HG02970 (cell line): Measurements from ENCODE around the gene TASOR2.

Experiments
- ATAC-seq: cut with Tn5 transposase; IDR thresholded peaks from one replicate; pipeline ENCODE4 v1.9.1; 2021; ENCODE audit warnings: mild to moderate bottlenecking, moderate library complexity, moderate number of reproducible peaks; ENCODE audit not compliant: unreplicated experiment, low FRiP score

The TASOR2 gene, protein sequence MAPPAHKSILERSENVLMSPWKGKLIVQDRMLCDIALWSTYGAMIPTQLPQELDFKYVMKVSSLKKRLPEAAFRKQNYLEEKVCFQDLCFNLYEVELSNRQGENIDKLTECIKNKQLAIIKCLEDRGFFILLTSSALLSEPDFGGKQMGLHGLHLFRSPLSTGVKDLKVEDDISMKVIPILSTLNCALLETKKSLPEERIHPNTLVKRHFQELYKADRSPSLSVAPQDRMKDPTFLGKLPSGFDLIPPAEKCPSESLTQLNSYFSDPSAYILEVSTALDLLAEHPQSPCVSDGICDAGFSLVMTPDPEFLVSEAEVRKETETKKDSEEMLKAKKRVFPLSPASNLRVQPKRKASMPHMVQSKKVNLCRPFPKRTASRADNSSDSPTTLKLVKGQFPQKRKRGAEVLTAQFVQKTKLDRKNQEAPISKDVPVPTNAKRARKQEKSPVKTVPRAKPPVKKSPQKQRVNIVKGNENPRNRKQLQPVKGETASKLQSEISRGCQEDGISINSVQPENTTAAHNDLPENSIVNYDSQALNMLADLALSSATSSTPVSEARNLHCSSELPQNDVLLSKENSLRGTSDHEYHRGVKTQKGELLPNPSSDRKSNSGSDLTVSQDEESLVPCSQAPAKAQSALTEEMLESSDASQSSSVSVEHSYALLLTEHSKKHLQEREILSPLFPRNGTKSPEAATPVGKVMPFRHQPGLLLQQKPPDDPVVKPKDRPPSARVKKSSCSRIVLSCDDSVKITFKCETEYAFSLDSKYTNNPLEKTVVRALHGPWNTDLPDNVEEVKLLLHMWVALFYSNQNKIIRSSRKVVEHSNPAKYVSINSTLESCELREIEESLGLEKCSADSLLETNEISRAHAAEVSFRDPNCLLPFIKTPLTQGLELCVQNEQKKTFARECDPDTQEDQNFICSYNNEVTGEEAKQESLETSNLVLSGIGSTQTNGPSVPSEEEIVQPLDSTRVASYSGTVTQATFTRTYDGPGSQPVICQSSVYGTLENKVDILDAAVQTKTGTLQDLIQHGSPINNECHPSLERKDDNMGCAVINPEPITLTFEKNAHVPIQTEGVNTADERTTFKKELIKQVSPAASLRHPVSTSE (N-terminal part only)

DNA sequence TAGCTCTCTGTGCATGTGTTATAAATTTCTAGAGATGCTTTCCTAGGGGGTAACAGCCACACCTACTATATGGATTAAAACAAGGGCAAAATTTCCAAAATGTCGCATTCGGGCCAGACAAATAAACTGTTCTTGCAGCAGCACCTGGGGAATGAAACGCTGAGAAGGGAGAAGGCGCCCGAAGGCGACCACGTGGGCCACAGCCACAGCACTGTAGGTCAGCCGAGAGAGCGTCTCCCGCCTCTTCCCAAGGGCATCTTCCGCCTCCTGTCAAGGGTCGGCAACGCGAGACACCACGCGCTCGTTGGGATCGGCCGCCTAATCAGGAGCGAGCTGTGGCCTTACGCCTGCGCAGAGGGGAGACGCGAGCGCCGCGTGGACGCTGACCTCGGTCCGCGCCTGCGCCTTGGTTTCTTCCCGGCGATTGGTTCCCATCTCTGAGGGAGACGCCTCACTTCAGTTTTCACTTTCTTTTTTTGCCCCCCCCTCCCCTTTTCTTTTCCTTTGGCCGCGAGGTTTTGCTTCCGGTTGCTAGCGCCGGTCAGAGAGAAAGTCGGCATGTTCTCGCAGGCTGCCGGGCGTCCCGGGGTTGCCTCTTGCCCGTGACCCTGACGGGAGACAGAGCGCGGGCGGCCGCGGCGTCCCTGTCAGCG lies at the start of gene TASOR2:
TSS of gene TASOR2 (plus strand) at position 521 of the 653 bp plus-strand sequence. CDS start 35,805 bp downstream, outside the sequence.
- peak; percentile 80 for ATAC-seq

DNA sequence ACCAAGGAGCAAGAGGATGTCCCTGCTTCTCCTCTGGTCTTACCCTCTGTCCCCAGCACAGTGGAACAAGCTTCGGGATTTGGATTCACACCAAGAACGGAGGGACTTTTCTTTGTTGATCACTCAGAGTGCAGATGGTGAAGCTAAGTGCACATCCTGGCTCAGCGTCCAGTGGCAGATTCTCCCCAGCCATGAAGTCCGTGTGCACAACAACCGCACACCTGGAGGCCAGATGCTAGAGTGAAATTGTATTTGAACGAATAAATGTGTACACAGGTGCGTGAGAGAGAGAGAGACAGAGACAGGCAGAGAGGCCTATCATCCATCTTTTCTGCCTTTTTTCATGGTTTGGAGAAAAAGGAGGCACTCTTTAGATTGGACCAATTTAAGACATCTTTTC lies 49.7 kb upstream of the TASOR2 start:
- ATAC-seq = no peak

DNA sequence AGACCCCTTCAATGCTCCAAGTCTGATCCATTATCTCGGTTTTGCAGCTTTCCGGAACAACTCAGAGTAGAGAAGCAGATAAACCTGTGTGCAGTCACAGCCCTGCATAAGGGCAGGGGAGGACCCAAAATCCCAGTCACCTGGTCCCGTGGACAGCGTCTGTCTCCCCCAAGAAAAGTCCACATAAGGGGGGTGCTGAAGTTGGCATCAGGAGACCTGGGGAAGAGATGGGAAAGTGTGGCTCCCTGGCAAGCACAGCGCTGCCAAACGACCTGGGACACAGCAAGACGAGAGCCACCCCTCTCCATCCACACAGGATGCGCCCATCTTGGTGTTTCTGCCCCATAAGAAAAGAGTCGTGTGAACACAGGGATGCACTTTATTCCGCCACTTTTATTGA lies 46.1 kb upstream of the TASOR2 start:
- no peak for ATAC-seq

DNA sequence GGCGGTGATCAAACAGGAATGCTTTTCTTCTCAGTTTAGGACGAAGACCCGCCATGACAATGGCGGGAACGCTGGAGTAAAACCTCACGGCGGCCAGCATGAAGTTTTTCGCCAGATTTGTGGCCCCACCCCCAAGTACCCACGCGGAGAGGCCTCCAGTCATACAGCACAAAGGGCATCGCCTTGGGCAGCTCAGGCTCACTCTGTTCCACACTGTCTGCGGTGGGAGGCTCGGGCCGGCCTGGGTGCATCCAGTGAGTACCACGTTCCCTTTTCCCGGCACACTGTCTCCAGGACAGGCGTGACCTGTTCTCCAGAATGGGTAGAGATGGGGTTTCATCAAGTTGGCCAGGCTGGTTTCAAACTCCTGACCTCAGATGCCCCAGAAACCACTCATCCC lies 45.6 kb upstream of the TASOR2 start:
- no peak for ATAC-seq

DNA sequence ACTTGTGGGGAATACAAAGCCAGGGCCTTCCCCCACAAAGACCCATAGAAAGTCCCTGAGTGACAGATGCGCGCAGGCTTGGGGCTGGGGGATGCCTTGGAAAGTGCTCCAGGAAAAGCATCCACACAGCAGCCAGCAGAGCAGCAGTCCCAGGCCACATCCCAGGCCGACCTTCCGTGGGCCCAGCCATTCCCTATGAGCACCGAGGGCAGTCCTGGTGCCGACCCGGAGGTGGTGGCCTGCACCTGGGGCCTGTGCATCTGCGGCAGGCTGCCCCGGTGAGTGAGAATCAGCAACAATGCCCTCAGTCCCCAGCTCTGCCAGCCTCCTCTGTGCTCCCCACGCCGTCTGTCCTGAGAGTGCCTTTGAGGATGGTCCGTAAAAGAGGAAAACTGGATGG lies 44.6 kb upstream of the TASOR2 start:
- ATAC-seq = no peak

DNA sequence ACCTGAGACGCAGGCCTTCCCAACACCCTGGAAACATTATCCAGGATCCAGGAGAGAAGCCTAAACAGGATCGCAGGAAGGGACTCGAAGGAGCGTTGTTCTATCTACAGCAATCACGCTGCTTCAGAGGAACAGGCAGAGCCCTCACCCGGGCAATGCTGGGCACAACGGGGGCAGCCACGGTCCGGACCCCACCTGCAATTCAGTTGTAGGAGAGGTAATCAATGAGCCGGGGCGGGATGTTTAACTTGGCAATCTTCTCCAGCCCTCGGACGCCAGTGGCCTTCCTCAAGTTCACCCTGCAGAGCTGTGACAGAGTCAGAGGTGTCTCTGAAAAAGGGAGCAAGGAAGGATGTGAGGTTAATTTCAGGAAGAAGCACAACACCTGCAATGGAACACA lies 44.1 kb upstream of the TASOR2 start:
- no peak for ATAC-seq

DNA sequence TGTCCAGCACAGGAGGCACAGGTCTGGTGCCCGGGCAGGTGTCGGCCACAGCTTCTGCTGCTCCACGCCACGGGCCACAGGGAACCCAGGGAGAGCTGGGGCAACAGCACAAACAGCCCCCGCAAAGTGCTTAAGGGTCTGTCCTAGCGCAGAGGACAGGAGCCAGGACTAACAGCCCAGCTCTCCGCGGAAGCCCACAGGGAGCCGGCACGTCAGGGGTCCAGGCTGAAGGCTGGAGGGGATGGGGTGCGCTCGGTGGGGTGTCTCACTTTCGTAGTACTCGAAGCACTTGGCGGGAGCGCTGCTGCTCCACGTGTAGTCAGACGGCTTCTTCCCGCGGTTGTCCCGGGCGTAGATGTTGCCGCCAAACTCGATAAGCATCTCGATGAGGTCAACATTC lies 43.1 kb upstream of the TASOR2 start:
- no peak for ATAC-seq

DNA sequence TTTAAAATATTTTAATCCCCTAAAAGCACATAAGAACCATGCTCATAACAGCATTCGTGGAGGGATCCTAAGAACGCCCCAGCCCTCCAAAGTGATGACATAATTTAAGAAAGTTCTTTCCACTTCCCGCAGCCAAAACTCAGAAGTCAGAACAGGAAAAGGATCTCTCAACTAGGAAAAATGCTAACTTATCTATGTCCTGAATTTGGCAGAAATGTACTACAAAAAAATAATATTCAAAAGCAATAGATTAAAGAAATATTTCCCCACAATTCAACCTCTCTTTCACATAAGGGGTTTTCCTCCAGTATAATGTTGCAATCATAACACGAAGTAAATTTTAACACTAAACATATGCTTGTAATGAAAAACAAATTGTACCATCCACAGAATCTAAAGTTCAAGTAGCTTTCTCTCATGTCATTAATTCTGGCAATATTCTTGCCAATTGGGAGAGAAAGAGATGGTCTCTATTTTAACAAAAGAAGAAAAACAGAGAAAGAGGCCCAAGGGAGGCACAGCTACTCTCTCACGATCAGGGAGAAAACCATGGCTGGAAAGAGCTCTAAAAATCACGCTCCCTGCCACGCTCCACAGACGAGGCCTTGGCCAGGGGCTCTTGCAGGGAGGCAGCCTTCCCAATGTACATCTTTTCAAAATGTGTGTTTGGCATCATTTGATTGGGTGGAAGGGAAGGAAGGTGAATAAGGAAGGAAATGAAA lies 41.1 kb upstream of the TASOR2 start:
- no peak for ATAC-seq

DNA sequence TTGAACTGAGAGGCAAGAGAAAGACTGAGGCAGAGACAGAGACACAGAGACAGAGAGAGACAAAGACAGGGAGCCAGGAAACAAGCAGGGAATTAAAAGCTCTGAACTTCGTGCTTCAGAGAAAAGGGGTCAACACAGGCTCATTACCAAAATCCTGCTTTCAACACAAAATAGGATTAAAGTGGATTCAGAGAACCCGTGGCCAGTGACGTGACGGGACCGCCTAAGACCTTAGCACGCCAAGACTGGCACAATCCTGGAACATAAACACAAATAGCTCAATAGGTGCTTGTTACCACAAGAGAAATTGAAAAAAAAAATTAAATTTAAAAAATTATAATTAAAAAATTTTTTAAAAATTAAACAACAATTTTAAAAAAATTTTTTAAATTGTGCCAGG lies 39.7 kb upstream of the TASOR2 start:
- no peak for ATAC-seq

DNA sequence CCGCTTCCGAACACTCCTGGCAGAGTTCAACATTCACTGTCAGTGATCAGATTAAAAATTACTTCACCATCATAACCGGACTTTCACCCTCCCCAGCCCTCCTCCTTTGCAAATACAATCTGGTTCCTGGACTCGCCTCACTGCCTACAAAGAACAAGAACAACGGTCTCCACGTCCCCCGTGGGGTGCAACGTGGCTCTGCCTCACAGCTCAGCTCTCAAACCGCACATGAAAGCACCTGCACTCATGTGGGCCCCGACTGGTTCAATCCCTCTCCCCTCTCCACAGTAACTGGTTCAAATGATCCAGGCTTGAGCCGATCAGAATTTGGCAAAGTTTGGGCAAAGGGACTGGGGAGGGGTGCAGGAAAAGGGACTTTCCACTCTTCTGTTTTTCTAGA lies 39.3 kb upstream of the TASOR2 start:
- ATAC-seq = no peak

DNA sequence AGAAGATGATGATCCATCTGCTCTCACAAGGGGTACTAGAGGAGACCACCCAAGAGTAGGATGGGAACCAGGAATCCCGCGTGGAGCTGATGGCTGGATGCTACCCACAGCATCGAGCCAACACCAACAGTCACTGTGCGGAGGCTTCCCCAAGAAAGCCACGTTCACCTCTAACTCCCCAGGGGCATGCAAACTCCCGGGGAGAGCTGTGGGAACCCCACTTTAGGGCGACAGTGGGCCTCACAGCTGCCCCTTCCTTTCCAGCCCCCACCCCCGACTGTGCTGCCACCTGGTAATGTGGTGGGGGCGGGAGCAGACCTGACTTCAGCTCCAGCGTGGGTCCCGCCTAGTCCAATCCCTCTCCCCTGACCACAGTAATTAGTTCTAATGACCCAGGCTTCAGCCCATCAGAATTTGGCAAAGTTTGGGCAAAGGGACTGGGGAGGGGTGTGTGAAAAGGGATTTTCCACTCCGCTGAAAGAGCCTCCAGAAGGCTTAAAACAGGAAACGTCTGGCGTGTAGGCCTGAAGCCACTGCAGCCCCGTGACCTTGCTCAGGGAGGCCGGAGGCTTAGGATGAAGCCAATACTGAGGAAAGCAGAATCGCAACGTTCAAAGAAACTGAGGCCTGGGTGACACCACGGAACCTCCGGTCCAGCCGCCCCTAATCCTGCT lies 38.6 kb upstream of the TASOR2 start:
- ATAC-seq = no peak

DNA sequence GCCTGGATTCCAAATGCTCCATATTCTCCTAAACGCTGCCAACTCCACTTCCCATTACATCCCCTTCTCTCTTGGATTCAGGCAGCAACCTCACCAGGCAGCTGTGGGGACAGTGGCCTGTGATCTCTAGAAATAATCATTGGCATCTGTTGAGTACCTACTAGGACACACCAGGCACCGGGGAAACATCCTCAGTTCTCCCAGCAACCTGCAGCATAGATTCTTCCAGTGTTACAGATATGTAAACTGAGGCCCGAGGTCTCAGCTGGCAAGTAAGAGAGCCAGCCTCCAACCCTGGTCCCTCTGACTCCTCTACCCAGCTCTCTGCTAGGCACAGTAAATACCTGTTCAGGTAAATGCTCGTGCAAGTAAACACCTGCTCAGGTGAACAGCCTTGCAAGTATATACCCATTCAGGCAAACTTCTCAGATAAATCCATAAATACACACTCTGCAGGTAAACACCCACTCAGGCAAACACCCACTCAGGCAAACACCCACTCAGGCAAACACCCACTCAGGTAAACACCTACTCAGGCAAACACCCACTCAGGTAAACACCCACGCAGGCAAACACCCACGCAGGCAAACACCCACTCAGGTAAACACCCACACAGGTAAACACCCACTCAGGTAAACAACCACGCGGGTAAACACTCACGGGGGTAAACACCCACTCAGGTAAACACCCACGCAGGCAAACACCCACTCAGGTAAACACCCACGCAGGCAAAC lies 37.0 kb upstream of the TASOR2 start:
- ATAC-seq = no peak

DNA sequence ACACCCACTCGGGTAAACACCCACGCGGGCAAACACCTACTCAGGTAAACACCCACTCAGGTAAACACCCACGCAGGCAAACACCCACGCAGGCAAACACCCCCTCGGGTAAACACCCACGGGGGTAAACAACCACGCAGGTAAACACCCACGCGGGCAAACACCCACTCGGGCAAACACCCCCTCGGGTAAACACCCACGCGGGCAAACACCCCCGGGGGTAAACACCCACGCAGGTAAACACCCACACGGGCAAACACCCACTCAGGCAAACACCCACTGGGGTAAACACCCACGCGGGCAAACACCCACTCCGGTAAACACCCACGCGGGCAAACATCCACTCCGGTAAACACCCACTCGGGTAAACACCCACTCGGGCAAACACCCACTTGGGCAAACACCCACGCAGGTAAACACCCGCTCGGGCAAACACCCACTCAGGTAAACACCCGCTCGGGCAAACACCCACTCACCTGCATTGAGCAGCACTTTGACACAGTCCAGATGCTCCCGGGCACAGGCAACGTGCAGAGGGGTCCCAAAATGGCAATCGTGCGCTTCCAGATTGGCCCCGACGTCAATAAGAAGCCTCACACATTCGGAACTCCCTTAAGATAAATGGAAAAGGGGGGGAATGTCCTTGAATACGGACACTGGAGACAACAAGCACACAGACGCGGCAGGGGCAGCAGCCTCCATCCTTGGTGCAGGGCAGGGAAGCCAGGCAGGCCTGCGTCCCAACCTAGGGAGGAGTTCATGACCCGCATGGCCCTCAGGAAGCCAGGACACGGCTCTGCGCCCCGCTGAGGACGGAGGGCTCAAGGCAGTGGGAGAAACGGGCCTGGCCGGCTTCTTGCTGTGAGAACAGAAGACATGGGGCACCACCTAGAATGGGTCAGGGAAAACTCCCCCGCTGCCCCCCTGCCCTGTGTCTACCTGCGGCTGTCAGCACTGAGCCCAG lies 35.9 kb upstream of the TASOR2 start:
- ATAC-seq = no peak

DNA sequence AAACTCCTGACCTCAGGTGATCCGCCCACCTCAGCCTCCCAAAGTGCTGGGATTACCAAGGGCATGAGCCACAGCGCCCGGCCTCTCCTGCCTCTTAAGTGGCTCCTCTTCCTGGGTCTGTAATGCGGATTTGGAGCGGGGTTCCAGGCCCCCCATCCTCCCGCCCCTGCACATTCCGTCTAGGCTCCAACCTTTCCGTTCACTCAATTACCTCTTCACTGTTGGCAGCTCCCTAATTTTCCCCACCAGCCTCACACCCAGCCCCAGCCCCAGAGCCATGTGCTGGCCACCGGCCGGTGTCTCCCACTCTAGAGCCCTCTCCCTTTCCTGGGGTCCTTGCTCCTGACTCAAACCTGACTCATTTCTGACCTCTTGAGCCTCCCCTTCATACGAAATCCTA lies 34.9 kb upstream of the TASOR2 start:
- no peak for ATAC-seq

DNA sequence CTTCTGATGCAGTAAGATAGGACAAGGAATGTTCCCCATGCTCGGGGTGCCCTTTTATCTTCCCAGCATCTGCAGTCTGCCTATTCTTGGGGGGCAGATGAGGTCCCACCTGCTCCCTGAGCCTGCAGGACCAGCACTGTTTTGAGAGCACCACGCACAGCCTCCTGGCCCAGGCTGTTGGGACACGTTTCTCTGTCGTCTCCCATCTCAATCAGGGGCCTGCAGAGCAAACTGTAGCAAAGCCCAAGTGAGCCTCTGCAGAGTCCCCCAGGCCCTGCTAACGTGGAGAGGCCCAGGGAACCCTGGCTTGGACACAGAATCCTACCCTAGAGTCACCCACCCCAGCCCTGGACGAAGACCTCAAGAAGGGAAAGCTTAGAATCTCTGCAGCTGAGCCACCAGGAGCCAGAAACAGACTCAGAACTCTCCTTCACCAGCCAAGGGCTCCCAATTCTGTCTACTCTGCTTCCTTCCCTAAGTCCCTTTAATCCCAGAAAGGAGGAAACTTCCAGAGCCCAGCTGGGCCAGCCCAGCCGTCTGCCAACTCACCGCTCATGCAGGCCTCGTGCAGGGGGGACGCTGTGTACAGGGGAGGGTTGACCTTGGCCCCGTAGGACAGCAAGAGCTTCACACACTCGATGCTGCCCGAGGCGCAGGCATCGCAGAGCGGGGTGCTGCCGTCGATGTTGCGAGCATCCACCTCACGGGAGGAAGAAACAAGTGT lies 33.8 kb upstream of the TASOR2 start:
- no peak for ATAC-seq

DNA sequence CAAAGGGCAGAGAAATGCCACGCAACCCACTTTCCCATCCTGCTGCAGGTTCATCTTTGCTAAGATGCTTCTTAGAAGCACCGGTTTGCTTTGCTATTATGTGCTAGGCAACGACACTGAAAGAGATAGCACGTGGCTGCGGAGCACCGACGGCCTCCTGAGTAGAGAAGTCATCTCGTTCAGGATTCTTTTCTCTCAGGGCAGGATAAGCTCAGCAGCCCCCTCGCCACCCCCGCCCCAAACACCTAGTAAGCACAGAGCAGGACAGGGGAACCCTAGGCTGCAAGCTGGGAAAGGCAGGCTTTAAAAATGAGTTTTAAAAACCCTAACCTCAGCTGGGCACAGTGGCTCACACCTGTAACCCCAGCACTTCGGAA lies 33.3 kb upstream of the TASOR2 start:
- ATAC-seq = no peak

DNA sequence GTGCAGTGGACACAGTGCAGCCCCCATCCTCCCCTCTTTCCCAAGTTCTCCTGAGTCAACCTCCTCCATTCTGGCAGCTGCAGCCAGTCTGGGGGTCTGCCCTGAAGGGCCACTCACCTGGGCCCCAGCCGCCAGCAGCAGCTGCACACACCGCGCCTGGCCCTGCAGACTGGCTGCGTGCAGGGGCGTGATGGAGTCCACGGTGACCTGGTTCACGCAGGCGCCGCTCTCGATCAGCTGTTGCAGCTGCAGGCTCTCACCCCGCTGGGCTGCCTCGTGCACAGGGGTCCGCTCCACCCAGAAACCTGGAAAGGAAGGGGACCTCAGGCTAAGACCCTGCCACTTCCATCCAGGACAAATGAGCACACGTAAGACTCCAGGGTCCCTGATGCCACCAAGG lies 31.9 kb upstream of the TASOR2 start:
- ATAC-seq = no peak
